ENCODE results near the gene OLFML2A. TPM values are rescaled to one million over a fixed set of nuclear protein-coding genes. Genes with fewer than 3 reads are reported as not detected.

The OLFML2A gene
- polyA plus RNA-seq, 1 donor from 2014 or later, result 0.15 TPM

- TF ChIP-seq SMC3 (conservative IDR thresholded peaks at IDR 0.05; ENCODE audit: poor library complexity) (no peak), REST (IDR thresholded peaks at IDR 0.05; ENCODE audit: borderline replicate concordance) (no peak), MXI1 (conservative IDR thresholded peaks at IDR 0.05; ENCODE audit: poor library complexity, severe bottlenecking) (no peak), POLR2AphosphoS5 (IDR thresholded peaks at IDR 0.05) (no peak), RAD21 (conservative IDR thresholded peaks at IDR 0.05) (no peak), CTCF (IDR thresholded peaks at IDR 0.05; ENCODE audit: poor library complexity, severe bottlenecking) (no peak), EZH2 (IDR thresholded peaks at IDR 0.05; ENCODE audit: borderline replicate concordance, insufficient read depth, low read length, poor library complexity, severe bottlenecking) (no peak), TAF1 (IDR thresholded peaks at IDR 0.05; ENCODE audit: low read depth) (no peak), EP300 (conservative IDR thresholded peaks at IDR 0.05; ENCODE audit: poor library complexity, severe bottlenecking) (no peak)
- H4K20me1 ChIP-seq (ENCODE audit: insufficient read depth), result no peaks in the 10 kb centered on the region
- H3K9me3 ChIP-seq (ENCODE audit: low read length), result no peaks in the 10 kb centered on the region
- no peak overlapping the region for H2AFZ ChIP-seq (ENCODE audit: low read depth, low read length)
- H3K27me3 ChIP-seq (ENCODE audit: insufficient read depth, low read depth, low read length), result no peaks in the 10 kb centered on the region
- H3K4me3 ChIP-seq (ENCODE audit: low read length), result no peak overlapping the region
- H3K27ac ChIP-seq (ENCODE audit: low read length), result no peak overlapping the region
- H3K79me2 ChIP-seq (replicated peaks; ENCODE audit: insufficient read depth, low read length), result no peaks in the 10 kb centered on the region
- H3K9me2 ChIP-seq (ENCODE audit: insufficient read depth, low read length), result no peaks in the 10 kb centered on the region
- H3K4me2 ChIP-seq (ENCODE audit: low read length), result no peak overlapping the region
- H3F3A ChIP-seq (ENCODE audit: insufficient read depth, low read length, poor library complexity, severe bottlenecking), result no peaks in the 10 kb centered on the region
- H3K9ac ChIP-seq (ENCODE audit: low read length), result no peak overlapping the region
- no peaks in the 10 kb centered on the region for H3K36me3 ChIP-seq (ENCODE audit: insufficient read depth, low read length)
These were observed 22.5 kb downstream of the OLFML2A start for GRCh38 chr9:124799274-124800006.

- TF ChIP-seq CTCF (IDR thresholded peaks at IDR 0.05; ENCODE audit: poor library complexity, severe bottlenecking), result no peak
- no peak for TF ChIP-seq SMC3 (conservative IDR thresholded peaks at IDR 0.05; ENCODE audit: poor library complexity)
- TF ChIP-seq REST (IDR thresholded peaks at IDR 0.05; ENCODE audit: borderline replicate concordance), result no peak
- TF ChIP-seq EP300 (conservative IDR thresholded peaks at IDR 0.05; ENCODE audit: poor library complexity, severe bottlenecking), result no peak
- no peak for TF ChIP-seq EZH2 (IDR thresholded peaks at IDR 0.05; ENCODE audit: borderline replicate concordance, insufficient read depth, low read length, poor library complexity, severe bottlenecking)
- no peak for TF ChIP-seq MXI1 (conservative IDR thresholded peaks at IDR 0.05; ENCODE audit: poor library complexity, severe bottlenecking)
- TF ChIP-seq RAD21 (conservative IDR thresholded peaks at IDR 0.05), result no peak
- TF ChIP-seq TAF1 (IDR thresholded peaks at IDR 0.05; ENCODE audit: low read depth), result no peak
- TF ChIP-seq POLR2AphosphoS5 (IDR thresholded peaks at IDR 0.05), result no peak
- no peak overlapping the region for H2AFZ ChIP-seq (ENCODE audit: low read depth, low read length)
- no peaks in the 10 kb centered on the region for H3K27me3 ChIP-seq (ENCODE audit: insufficient read depth, low read depth, low read length)
- no peaks in the 10 kb centered on the region for H3F3A ChIP-seq (ENCODE audit: insufficient read depth, low read length, poor library complexity, severe bottlenecking)
- no peaks in the 10 kb centered on the region for H3K9me3 ChIP-seq (ENCODE audit: low read length)
- H4K20me1 ChIP-seq (ENCODE audit: insufficient read depth), result no peaks in the 10 kb centered on the region
- H3K36me3 ChIP-seq (ENCODE audit: insufficient read depth, low read length), result no peaks in the 10 kb centered on the region
- no peak overlapping the region for H3K9ac ChIP-seq (ENCODE audit: low read length)
- H3K9me2 ChIP-seq (ENCODE audit: insufficient read depth, low read length), result no peaks in the 10 kb centered on the region
- H3K79me2 ChIP-seq (replicated peaks; ENCODE audit: insufficient read depth, low read length), result no peaks in the 10 kb centered on the region
- no peak overlapping the region for H3K27ac ChIP-seq (ENCODE audit: low read length)
- no peak overlapping the region for H3K4me3 ChIP-seq (ENCODE audit: low read length)
- no peak overlapping the region for H3K4me2 ChIP-seq (ENCODE audit: low read length)
These were observed 23.6 kb downstream of the OLFML2A start for GRCh38 chr9:124800306-124801259.

Data from neural cell (in vitro differentiated cells).